ENCODE data around the gene PTPRT. TPM values are rescaled to one million over a fixed set of nuclear protein-coding genes. Genes with fewer than 3 reads are reported as not detected.
"Not testable (repeated sequence)": the region's sequence is repeated elsewhere in the genome, so short reads cannot be mapped to it uniquely, and the experiment has no call there.

Gene PTPRT
- total and polyA plus RNA-seq, 2 of the 4 experiments (the other 2 are of a cell fraction) = not detected

- H3K4me2 ChIP-seq (ENCODE audit: low read depth, low read length); H3K9me3 ChIP-seq (ENCODE audit: control insufficient read depth, insufficient read depth, low read length); H3K9ac ChIP-seq (ENCODE audit: low read depth, low read length); H3K56ac ChIP-seq (ENCODE audit: extremely low read depth, insufficient read depth, low read length); POLR2A ChIA-PET (ENCODE audit: unreplicated experiment); dilution Hi-C loops (cut with HindIII; ENCODE audit: low sequenced_read_pairs, unreplicated experiment); H3K27ac ChIP-seq (ENCODE audit: insufficient read depth, low read length); H3K4me3 ChIP-seq (ENCODE audit: insufficient read depth, low read depth, low read length); H3K14ac ChIP-seq (replicated peaks; ENCODE audit: low read depth, low read length); H2AK5ac ChIP-seq (ENCODE audit: low read depth, low read length); H2BK20ac ChIP-seq (ENCODE audit: low read depth, low read length); H4K91ac ChIP-seq (ENCODE audit: insufficient read depth, low read depth, low read length); H4K5ac ChIP-seq (ENCODE audit: low read depth, low read length); H3K4me1 ChIP-seq (ENCODE audit: control insufficient read depth, insufficient read depth, low read length); CTCF ChIA-PET; H2BK15ac ChIP-seq (ENCODE audit: low read depth, low read length); H3K9me1 ChIP-seq (ENCODE audit: insufficient read depth, low read length); H4K8ac ChIP-seq (ENCODE audit: low read depth in 2 of 2, low read length in 2 of 2); H2BK5ac ChIP-seq (ENCODE audit: low read depth, low read length, poor library complexity, severe bottlenecking); H3K18ac ChIP-seq (ENCODE audit: low read depth, low read length); H3K23ac ChIP-seq (ENCODE audit: low read depth, low read length); H3K4ac ChIP-seq (ENCODE audit: low read depth, low read length); H3K27me3 ChIP-seq (ENCODE audit: control insufficient read depth, insufficient read depth, low read length); H2AFZ ChIP-seq (replicated peaks; ENCODE audit: low read length, poor library complexity); H2AK9ac ChIP-seq (replicated peaks; ENCODE audit: low read depth, low read length, poor library complexity); in situ Hi-C loops (cut with MboI; ENCODE audit: low sequenced_read_pairs); intact Hi-C loops (cut with micrococcal nuclease); ATAC-seq (ENCODE audit: low read depth); H3K36me3 ChIP-seq (ENCODE audit: control insufficient read depth, insufficient read depth, low read length); BruUV-seq (replicated peaks); H2BK120ac ChIP-seq (ENCODE audit: low read depth, low read length); H3K79me1 ChIP-seq (ENCODE audit: low read depth in 1 of 2, low read length in 2 of 2); DNase-seq; H4K20me1 ChIP-seq (ENCODE audit: insufficient read depth, low read length): not testable (repeated sequence)
- no CpG with 5 or more reads among the region's 2 CpGs for WGBS, 2 experiments (ENCODE audit: extremely low coverage in 2 of 2, insufficient read length in 1 of 2)
Observed at GRCh38 chr20:42910808-42911207, 278.9 kb downstream of the PTPRT start.

Data from IMR-90 (cell line).